Activated CD4-positive, CD25-positive, alpha-beta regulatory T cell treated with anti-CD3 and anti-CD28 coated beads, Interleukin-2, amount 50 U/mL, for 16 hours (primary cell): ENCODE measurements around the gene SHC2.
"Not testable (repeated sequence)": the region's sequence is repeated elsewhere in the genome, so short reads cannot be mapped to it uniquely, and the experiment has no call there.

Experiments used
- DNase-seq: peaks from one replicate; pipeline ENCODE4 v3.0.0-alpha.2; 2020; ENCODE audit warnings: low read depth, low spot score

Gene SHC2

DNA sequence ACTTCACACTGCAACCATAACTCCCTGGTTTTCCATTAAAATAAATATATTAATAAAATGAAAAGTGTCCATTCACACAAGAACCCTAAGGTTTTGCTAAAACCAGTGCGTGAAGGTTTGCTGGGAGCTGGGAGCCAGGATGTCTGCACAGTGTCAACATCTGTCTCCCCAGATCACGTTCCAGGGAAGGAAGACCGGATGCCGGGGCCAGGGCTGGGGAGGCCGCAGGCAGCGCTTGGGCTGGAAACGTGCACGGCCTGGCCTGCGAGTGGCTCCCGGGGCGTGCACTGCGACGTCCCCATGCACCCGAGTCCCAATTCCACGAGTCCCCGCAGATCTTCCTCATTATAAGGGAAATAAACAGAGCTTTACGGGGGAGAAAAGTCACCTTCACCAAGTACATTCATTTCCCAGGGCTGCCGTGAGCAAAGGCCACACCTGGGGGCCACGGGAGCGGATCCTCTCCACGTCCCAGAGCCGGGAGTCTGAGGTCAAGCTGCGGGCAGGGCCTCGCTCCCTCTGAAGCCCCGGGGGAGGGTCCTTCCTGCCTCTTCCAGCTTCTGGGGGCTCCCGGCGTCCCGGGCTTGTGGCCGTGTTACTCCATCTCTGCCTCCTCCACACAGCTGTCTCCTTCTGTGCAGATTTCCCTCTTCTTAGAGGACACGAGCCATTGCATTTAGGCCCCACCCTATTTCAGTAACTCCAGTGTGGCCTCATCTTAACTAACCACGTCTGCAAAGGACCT is 12.8 kb downstream of the SHC2 start:
- DNase-seq: no peak

DNA sequence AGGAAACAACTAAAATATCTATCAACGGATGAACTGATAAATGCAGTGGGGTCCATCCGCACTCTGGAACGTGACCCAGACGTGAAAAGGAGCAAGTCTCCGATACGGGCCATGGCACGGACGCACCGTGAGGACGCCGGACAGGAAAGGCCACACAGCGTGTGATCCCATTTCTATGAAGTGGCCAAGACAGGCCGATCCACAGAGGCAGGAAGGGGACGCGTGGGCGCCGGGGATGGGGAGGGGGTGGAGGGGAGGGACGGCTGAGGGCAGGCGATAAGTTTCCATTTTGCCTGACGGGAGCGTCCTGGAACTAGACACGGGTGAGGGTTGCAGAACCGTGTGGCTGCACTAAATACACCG is 13.8 kb downstream of the SHC2 start:
- DNase-seq: no peak

GRCh38 chr19:444677-445210 is 16.1 kb downstream of the SHC2 start:
- no peak for DNase-seq

DNA sequence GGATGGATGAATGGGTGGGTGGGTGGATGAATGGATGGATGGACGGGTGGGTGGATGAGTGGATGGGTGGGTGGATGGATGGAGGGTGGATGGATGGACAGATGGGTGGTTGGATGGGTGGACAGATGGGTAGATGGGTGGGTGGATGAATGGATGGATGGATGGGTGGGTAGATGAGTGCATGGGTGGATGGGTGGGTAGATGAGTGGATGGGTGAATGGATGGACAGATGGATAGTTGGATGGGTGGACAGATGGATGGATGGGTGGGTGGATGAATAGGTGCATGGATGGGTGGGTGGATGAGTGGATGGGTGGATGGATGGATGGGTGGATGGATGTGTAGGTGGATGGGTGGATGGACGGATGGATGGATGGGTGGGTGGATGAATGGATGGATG is 17.8 kb downstream of the SHC2 start:
- DNase-seq: no peak

DNA sequence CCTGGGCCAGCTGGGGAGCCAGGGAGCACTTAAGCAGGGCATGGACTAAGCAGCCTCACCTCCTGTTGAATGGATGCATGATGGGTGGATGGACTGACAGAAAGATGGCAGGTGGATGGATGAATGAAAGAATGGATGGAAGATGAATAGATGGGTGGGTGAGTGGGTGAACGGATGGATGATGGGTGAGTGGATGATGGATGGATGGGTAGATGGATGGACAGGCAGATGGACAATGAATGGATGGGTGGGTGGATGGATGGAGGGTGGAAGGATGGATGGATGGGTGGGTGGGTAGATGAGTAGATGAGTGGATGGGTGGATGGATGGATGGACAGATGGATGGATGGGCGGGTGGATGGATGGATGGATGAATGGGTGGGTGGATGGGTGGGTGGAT is 18.7 kb downstream of the SHC2 start:
- DNase-seq: no peak

GRCh38 chr19:441213-441836 is 19.5 kb downstream of the SHC2 start:
- no peak for DNase-seq

- no peak for DNase-seq
These were observed 20.2 kb downstream of the SHC2 start for GRCh38 chr19:440391-441212.

DNA sequence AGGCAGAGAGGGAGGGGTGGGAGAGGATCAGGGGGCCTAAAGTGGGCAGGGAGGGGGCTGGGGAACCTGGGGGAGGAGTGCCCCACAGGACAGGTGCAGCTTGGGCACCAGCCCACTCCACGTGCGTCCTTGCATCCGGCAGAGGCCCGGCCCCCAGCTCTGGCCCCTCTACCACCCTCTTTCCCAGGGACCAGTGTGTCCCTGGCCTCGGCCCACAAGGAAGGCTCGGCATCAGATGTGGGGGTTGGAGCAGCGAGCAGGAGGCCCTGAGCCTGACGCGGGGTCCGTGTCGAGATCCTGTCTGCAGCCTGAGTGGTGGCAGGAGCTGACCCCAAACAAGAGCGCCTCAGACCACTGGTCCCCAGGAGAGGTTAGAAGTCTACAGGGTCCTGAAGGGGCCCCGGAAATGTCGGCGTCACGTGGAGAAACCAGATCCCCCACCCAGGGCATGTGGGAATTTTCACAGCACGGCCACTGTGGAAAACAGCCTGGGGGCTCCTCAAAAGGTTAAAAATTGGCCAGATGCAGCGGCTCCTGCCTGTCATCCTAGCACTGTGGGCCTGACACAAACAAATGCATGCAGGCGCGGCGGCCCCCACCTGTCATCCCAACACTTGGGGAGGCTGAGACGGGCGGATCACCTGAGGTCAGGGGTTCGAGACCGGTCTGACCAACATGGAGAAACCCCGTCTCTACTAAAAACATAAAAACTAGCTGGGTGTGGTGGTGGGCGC is 21.5 kb downstream of the SHC2 start:
- DNase-seq: no peak

DNA sequence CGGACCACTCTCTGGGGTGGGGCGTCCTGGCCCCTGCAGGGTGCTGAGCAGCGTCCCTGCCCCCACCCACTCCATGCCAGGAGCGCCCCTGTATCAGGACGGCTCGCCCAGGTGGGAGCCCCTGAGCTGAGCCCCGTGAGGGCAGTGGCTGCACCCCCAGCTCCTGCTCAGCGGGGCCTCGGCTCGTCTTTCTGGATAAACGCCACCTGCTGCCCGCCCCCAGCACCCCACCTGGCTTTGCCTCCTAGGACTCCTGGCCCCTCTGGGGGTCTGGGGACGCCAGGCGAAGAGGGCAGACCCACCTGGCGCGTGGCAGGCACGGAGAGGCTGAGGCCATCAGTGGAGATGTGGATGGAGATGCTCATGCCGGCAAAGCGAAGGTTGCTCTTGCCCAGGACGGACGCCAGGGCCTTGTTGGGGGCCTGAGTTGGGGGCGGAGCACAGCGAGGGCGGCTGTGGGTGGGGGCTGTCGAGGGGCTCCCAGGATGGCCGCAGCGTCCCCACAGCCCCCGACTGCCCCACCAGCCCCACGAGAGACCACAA is 22.3 kb downstream of the SHC2 start:
- no peak for DNase-seq

DNA sequence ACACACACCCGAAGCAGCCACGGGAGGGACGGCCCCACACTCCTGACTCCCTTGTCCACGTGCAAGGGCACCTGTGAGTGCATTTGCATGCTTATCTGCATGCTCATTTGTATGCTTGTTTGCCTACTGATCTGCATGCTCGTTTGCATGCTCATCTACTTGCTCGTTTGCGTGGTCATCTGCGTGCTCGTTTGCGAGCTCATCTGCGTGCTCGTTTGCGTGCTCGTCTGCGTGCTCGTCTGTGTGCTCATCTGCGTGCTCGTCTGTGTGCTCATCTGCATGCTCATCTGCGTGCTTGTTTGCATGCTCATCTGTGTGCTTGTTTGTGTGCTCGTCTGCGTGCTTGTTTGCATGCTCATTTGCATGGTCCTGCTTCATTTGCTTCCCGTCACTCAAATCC is 23.8 kb downstream of the SHC2 start:
- no peak for DNase-seq

DNA sequence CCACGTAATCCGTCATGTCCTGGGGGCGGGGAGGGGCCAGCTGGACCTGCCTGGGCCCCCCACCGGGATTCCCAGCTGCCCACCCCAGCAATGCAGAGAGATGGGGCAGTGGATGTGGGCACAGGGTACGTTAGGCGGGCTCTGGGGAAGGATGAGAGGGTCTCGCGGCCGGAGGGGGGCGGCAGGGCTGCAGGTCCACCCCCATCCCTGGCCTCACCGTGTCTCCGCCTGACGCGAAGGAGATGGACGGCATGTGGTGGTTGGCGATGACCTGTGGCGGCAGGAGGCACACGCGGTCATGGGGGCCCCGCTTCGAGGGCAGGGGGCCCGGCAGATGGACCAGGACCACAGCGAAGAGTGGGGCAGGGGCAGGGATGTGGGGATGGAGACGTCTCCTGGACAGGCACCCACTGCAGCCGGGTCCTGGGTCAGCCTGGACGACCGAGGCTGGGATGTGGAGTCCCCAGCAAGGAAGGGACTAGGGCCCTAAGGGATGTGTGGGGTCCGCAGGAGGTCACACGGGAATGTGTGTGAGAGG is 24.4 kb downstream of the SHC2 start:
- no peak for DNase-seq

DNA sequence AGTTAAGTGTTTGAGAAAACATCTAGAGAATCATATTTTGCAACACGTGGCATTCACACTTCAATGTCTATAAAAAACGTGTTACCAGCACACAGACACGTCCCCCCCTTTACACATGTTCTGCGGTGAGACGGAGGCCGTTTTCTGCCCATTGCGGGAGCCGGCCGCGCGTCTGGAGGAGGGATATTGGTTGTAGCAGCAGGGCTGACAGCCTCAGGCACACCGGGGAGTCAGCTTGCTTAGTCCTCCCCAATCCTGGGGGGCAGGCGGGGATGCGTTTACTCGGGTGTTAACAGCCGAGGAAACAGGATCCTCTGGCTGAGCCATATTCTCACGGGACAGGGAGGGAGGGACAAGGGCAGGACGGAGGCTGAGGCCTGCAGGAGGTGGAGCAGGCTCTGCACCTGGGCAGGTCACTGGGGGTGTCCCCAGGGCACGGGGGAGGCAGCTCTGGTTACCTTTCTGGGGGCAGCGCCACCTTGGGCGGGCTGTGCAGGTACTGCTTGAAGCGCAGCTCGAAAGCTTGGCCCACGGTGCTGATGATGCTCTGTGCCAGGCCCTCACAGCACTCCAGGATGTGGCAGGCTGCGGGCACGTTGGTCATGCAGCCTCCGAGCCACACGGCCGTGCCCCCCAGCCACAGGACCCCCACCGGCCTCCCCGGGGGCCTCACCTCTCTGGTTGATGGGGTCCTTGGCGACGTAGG is 25.0 kb downstream of the SHC2 start:
- DNase-seq: no peak

DNA sequence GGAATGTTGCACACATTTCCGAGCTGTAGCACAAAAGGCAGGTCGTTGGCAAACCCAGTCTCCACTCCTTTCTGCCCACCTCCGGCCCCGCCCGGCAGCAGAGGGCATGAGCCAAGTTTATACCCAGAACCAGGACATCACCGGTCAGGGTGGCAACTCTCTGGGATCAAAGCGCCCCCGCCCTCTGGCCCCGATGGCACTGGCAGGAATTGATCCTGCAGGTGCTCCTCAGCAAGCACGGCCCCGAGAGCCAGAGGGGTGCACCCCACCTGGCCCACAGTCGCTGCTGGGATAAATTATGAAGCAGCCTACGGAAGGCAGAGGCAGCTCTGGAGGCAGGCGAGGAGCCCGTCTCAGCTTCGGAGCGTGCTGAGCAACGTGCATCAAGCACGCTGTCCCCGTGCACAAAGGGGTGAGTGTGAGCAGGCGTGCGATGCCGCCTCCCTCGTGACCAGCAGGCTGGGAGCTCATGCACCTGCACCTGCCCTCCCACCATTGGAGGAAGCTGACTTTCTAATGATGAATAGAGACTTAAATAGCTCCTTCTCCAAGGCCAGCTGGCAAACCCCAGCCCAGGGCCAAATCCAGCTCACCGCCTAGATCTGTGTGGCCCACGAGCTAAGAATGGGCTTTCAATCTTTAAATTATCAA is 25.7 kb downstream of the SHC2 start:
- no peak for DNase-seq

GRCh38 chr19:434152-434960 is 26.5 kb downstream of the SHC2 start:
- no peak for DNase-seq

DNA sequence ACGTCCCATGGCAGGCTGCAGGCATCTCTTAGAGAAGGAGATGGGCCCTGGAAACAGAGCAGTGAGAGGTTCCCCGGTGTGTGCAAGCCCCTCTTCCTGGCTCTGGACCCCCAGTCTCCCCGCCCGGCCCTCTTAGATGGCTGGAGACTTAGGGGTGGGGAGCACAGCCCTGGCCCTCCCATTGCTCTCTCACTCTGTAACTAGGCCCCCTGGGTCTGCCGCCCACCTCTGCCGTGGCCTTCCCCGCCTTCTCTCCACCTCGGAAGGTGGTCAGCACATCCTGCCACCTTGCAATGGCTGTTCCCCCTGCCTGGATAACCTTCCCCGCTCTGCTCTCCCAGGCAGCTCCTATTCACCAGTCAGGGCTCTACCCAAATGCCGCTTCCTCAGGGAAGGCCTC is 30.1 kb downstream of the SHC2 start:
- DNase-seq: no peak

GRCh38 chr19:428149-428548 is 32.7 kb downstream of the SHC2 start:
- no peak for DNase-seq

GRCh38 chr19:427675-428074 is 33.2 kb downstream of the SHC2 start:
- DNase-seq: not testable (repeated sequence)

- no peak for DNase-seq
These were observed 33.9 kb downstream of the SHC2 start for GRCh38 chr19:426725-427445.

- no peak for DNase-seq
These were observed 35.8 kb downstream of the SHC2 start for GRCh38 chr19:425056-425455.
